RPMI8226 (cell line): Measurements from ENCODE around the gene COPS2.
"Not testable (repeated sequence)": the region's sequence is repeated elsewhere in the genome, so short reads cannot be mapped to it uniquely, and the experiment has no call there.

Source experiments
- DNase-seq: peaks from one replicate; pipeline ENCODE4 v3.0.0-alpha.2; 2015

COPS2 gene

GRCh38 chr15:49101536-49101935 lies 53.9 kb downstream of the COPS2 start:
- no peak for DNase-seq

GRCh38 chr15:49096090-49096750 lies 59.2 kb downstream of the COPS2 start:
- no peak for DNase-seq

GRCh38 chr15:49094923-49095322 lies 60.5 kb downstream of the COPS2 start:
- DNase-seq, result no peak

- DNase-seq, result no peak
Measured at GRCh38 chr15:49093252-49094105, 61.9 kb downstream of the COPS2 start.

GRCh38 chr15:49088996-49089395 lies 66.4 kb downstream of the COPS2 start:
- DNase-seq, result no peak

GRCh38 chr15:49085696-49086459 lies 69.5 kb downstream of the COPS2 start:
- no peak for DNase-seq

GRCh38 chr15:49084285-49084570 lies 71.2 kb downstream of the COPS2 start:
- DNase-seq, result no peak

GRCh38 chr15:49083401-49084284 lies 71.8 kb downstream of the COPS2 start:
- DNase-seq, result no peak

GRCh38 chr15:49082960-49083359 lies 72.4 kb downstream of the COPS2 start:
- no peak for DNase-seq

GRCh38 chr15:49079340-49080039 lies 75.9 kb downstream of the COPS2 start:
- DNase-seq, result no peak

- DNase-seq, result no peak
Measured at GRCh38 chr15:49075881-49076280, 79.5 kb downstream of the COPS2 start.

GRCh38 chr15:49074589-49075287 lies 80.7 kb downstream of the COPS2 start:
- not testable (repeated sequence) for DNase-seq
